Type B pancreatic cell (in vitro differentiated cells): ENCODE measurements around the gene RBM5. TPM values are rescaled to one million over a fixed set of nuclear protein-coding genes. Genes with fewer than 3 reads are reported as not detected.

Experiments
- DNase-seq: peaks from one replicate; pipeline ENCODE4 v3.0.0; 2021; ENCODE audit warnings: mixed read lengths; ENCODE audit not compliant: unreplicated experiment; ENCODE audit errors: extremely low spot score
- H3K27ac Mint-ChIP-seq: 2 replicates; pipeline ENCODE4 v1.8.0; 2021; ENCODE audit warnings: mild to moderate bottlenecking, mixed read lengths
- H3K27me3 Mint-ChIP-seq: 2 replicates; pipeline ENCODE4 v1.8.0; 2021; ENCODE audit warnings: mixed read lengths
- H3K36me3 Mint-ChIP-seq: 2 replicates; pipeline ENCODE4 v1.8.0; 2021; ENCODE audit warnings: mixed read lengths
- H3K4me1 Mint-ChIP-seq: one replicate; pipeline ENCODE4 v1.8.0; 2021; ENCODE audit warnings: mixed read lengths; ENCODE audit not compliant: unreplicated experiment
- H3K4me3 Mint-ChIP-seq: 2 replicates; pipeline ENCODE4 v1.8.0; 2021; ENCODE audit warnings: mild to moderate bottlenecking, mixed read lengths
- H3K9me3 Mint-ChIP-seq: 2 replicates; pipeline ENCODE4 v1.8.0; 2021; ENCODE audit warnings: mixed read lengths
- CTCF ChIP-seq: fragments of 200-600 bp; sonication (generic); conservative IDR thresholded peaks from 2 replicates; pipeline ENCODE4 v1.5.0; 2021; ENCODE audit warnings: antibody characterized with exemption, mild to moderate bottlenecking
- long read RNA-seq: library from polyadenylated mRNA; unstranded; transcript quantifications from one replicate; pipeline ENCODE4 v2.0.0, GENCODE V29; 2020
- total RNA-seq: library from RNA; stranded (reverse); gene quantifications from 2 replicates; pipeline ENCODE4 v1.2.1, GENCODE V29; 2021; ENCODE audit warnings: low replicate concordance

Gene RBM5
- 170 and 244 TPM in 2 replicates for total RNA-seq
- long read RNA-seq, transcript RBM5-214 (5 exons, 2,716 nt) = minor isoform, 27 of 331 reads
- long read RNA-seq, transcript RBM5-201 (25 exons, 3,188 nt) = major isoform, 146 of 331 reads
- long read RNA-seq, partial matches to known transcripts = 56 of 331 reads
- long read RNA-seq, other reads (novel, unspliced or antisense) = 102 of 331 reads

- Mint-ChIP-seq H3K4me3 (peak within 1 kb of the TSS; percentile 99), H3K36me3 (peaks cover 18% of the 10 kb centered on the region), H3K4me1 (peaks cover 11% of the 10 kb centered on the region), H3K9me3 (peaks cover 4% of the 10 kb centered on the region), H3K27me3 (no peaks in the 10 kb centered on the region), H3K27ac (peak within 1 kb of the TSS; percentile 96)
- no peak for TF ChIP-seq CTCF
- peak; percentile 92 for DNase-seq
Measured at GRCh38 chr3:50088725-50089608, at the start of gene RBM5. Gene RBM5 (plus strand): TSS chr3:50088919. CDS start chr3:50090435, 1,516 bp downstream.

DNA sequence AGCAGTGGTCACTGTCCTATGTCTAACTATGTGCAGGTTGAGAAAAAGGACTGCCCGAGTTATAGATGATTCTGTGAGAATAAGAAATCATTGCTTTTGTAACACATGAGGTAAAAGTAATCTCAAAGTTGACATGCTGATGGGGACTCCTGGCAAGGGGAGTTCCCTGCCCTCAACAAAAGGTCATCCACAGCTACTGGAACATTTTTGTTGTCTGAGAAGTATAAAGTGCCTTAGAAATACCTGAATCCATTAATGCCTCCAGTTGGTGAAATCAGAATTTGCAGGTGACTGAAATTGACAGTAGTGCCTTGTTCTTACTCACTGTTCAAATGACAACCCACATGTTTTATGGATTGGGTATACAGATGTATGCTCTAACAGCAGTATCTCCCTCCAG is 43.7 kb upstream of the RBM5 start:
- Mint-ChIP-seq H3K4me3 (no peak overlapping the region), H3K4me1 (peaks cover 16% of the 10 kb centered on the region), H3K9me3 (no peaks in the 10 kb centered on the region), H3K36me3 (peaks cover 16% of the 10 kb centered on the region), H3K27me3 (no peaks in the 10 kb centered on the region), H3K27ac (no peak overlapping the region)
- DNase-seq = no peak
- TF ChIP-seq CTCF = no peak

- Mint-ChIP-seq H3K9me3 (no peaks in the 10 kb centered on the region), H3K27ac (no peak overlapping the region), H3K27me3 (no peaks in the 10 kb centered on the region), H3K36me3 (peaks cover 23% of the 10 kb centered on the region), H3K4me3 (no peak overlapping the region), H3K4me1 (peaks cover 21% of the 10 kb centered on the region)
- no peak for DNase-seq
- no peak for TF ChIP-seq CTCF
Measured at GRCh38 chr3:50047426-50047825, 41.3 kb upstream of the RBM5 start.

DNA sequence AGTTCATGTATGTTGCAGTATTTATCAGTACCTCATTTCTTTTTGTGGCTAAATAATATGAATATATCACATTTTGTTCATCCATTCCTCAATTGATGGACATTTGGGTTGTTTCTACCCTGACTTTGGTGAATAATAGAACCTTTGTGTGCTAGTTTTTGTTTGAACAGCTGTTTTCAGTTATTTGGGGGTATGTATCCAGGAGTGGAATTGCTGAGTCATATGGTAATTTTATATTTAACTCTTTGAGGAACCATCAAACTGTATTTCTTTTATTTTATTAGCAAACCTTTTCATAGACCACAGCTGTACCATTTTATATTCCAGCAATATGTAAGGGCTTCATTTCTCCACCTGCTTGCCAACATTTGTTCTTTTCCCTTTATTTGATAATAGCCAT is 38.4 kb upstream of the RBM5 start:
- Mint-ChIP-seq H3K36me3 (peaks cover 30% of the 10 kb centered on the region), H3K4me3 (no peak overlapping the region), H3K4me1 (peaks cover 21% of the 10 kb centered on the region), H3K9me3 (no peaks in the 10 kb centered on the region), H3K27ac (peak overlapping the region; percentile 1), H3K27me3 (no peaks in the 10 kb centered on the region)
- no peak for TF ChIP-seq CTCF
- DNase-seq = no peak

GRCh38 chr3:50057756-50058155 is 31.0 kb upstream of the RBM5 start:
- no peak overlapping the region for H3K4me3 Mint-ChIP-seq
- no peak for DNase-seq
- no peak overlapping the region for H3K27ac Mint-ChIP-seq
- no peak for TF ChIP-seq CTCF
- H3K27me3 Mint-ChIP-seq = no peaks in the 10 kb centered on the region
- H3K4me1 Mint-ChIP-seq = no peaks in the 10 kb centered on the region
- H3K36me3 Mint-ChIP-seq = peaks cover 50% of the 10 kb centered on the region
- no peaks in the 10 kb centered on the region for H3K9me3 Mint-ChIP-seq
